Heart left ventricle (tissue), 16 donors: ENCODE measurements around the gene OR52W1. TPM values are rescaled to one million over a fixed set of nuclear protein-coding genes. Genes with fewer than 3 reads are reported as not detected.
A peak's percentile ranks its signal among the peaks of the same experiment; 100 is the strongest.

Source experiments
- ATAC-seq, 4 donors: fragments of 200-7000 bp; cut with Tn5 transposase; one replicate each; pipeline ENCODE4 v1.9.1; 2020 to 2022; ENCODE audit warnings: moderate library complexity in 4 of 4, mild to moderate bottlenecking in 3 of 4, moderate number of reproducible peaks in 1 of 4
- DNase-seq, 5 donors: peaks; one replicate each; pipeline ENCODE4 v3.0.0-alpha.2; 2020
- H3K27ac ChIP-seq, 12 donors: fragments of 200-600 bp; sonication (generic) in 4 of 12; one replicate each; pipeline versions ENCODE4 v1.5.0 to v1.8.0; 2016 to 2022; ENCODE audit warnings: mild to moderate bottlenecking in 2 of 12
- H3K27me3 ChIP-seq, 9 donors: fragments of 200-600 bp; sonication (generic) in 2 of 9; one replicate each; pipeline versions ENCODE4 v1.5.1 to v1.8.0; 2016 to 2022; ENCODE audit warnings: mild to moderate bottlenecking in 3 of 9
- H3K36me3 ChIP-seq, 9 donors: fragments of 200-600 bp; sonication (generic) in 2 of 9; one replicate each; pipeline versions ENCODE4 v1.5.0 to v1.8.0; 2018 to 2022; ENCODE audit warnings: mild to moderate bottlenecking in 2 of 9
- H3K4me1 ChIP-seq, 12 donors: fragments of 200-600 bp; sonication (generic) in 4 of 12; one replicate each; pipeline versions ENCODE4 v1.5.0 to v1.8.0; 2016 to 2022; ENCODE audit warnings: mild to moderate bottlenecking in 3 of 12
- H3K4me3 ChIP-seq, 12 donors: fragments of 200-600 bp; sonication (generic) in 4 of 12; one replicate each; pipeline versions ENCODE4 v1.5.0 to v1.8.0; 2017 to 2022; ENCODE audit warnings: mild to moderate bottlenecking in 9 of 12, moderate library complexity in 4 of 12
- H3K9me3 ChIP-seq, 12 donors: fragments of 200-600 bp; sonication (generic) in 4 of 12; one replicate each; pipeline versions ENCODE4 v1.5.0 to v1.8.0; 2016 to 2022; ENCODE audit warnings: mild to moderate bottlenecking in 1 of 12
- POLR2A ChIP-seq, 2 donors: fragments of 450-650 bp; IDR thresholded peaks; one replicate each; pipeline ENCODE4 v1.6.1; 2017; ENCODE audit warnings: antibody characterized with exemption in 2 of 2, mild to moderate bottlenecking in 2 of 2, moderate library complexity in 2 of 2
- WGBS, 4 donors: extraction: QIAGEN DNeasy Blood & Tissue Kit in 2 of 4; methylation state at CpG; one replicate each; pipeline versions ENCODE4 v1.1.5 to v1.1.7; 2013 to 2018; 5-methylcytosine and 5-hydroxymethylcytosine counted together
- intact Hi-C, 10 donors: fragments of 100-400 bp; cut with DNase I; formaldehyde crosslinking; loops; one replicate each; pipeline versions ENCODE4 v1.11.1 to v1.14.2; 2022
- polyA plus RNA-seq, 2 donors: library from polyadenylated mRNA; stranded (reverse); fragments of 200-250 nt; gene quantifications; one replicate each; pipeline ENCODE4 v1.2.3, GENCODE V29; 2013
- total RNA-seq, 9 donors: library from RNA; depleted of rRNA in 2 of 9; stranded (reverse); fragments of >200 nt in 2 of 9; fragmentation: NEBNext Ultra II Directional in 3 of 9; extraction: Animal tissue kit (Norgen Biotek cat#: 25700) in 3 of 9; gene quantifications; one replicate each; pipeline versions ENCODE4 v1.1.0 to v1.2.4, GENCODE V29; 2016 to 2023
- TF ChIP-seq, protein P1 (sequence below), 12 donors: fragments of 200-600 bp; sonication (generic) in 4 of 12; IDR thresholded peaks; one replicate each; pipeline versions ENCODE4 v1.5.0 to v1.8.0; 2018 to 2022; ENCODE audit warnings: antibody characterized with exemption in 12 of 12, mild to moderate bottlenecking in 5 of 12
- donor health status: ischemic (EF 13 %, LVEDD 7.1; RV severe dilation, severe dysfunction).
- donor health status: healthy with polysubstance abuse.
- donor health status: DM: no; HTN: yes; CAD: no.
- donor health status: DM: no; HTN: no; CAD: no.
- donor health status: ischemic (EF 25% LVEDD 6.9; RV normal size, moderate dysfunction).
- donor health status: ischemic (EF 25% LVEDD 5.7; RV mildly dilated, moderate dysfunction).
- donor health status: healthy.
- donor health status: DM: yes; HTN: yes; CAD: no.
- donor health status: ischemic (EF 35%, LVEDD 5.7; RV mildly dilated, moderate dysfunction).
- donor health status: nonischemic (EF 11% LVEDD 7.7; RV severe dilation, severe dysfunction).
- donor health status: DM: yes; HTN: yes; CAD: no.
- donor health status: PGD.
- donor health status: ischemic (EF 29% LVEDD 5.4; RV normal size, mild dysfunction).
- donor health status: nonischemic (EF 23%, LVEDD 6.1; RV moderate dilation, normal function).

OR52W1 gene
- total and polyA plus RNA-seq, 11 donors, result not detected

DNA sequence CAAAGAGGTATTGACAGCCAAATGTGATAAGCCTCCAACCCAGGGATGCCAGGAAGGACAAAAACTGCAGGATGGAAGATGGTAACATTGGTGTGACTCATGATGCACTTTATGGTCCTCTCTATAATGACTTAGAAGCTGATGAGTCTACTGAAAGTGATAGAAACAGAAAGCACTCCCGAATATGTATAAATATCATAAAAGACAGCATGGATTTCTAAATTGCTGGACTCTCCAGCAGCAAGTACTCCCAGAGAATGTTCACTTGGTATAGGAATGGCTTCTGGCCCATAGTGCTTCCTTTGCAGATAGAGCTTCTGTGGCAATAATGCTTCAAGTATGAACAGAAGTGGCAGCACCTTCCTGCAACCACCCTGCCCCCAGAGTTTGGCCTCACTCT, 28.8 kb upstream of the OR52W1 start, which contains the start of gene OR52B2:
OR52B2 (minus strand) TSS at position 101 of the 400 bp plus-strand sequence; CDS start at position 101, 0 bp downstream.
- intact Hi-C loops, result no loop called here
- 67 to 90% (median 83%) methylated on average over 1 of the region's 1 CpG for WGBS, 4 donors
- ATAC-seq, result no peak

DNA sequence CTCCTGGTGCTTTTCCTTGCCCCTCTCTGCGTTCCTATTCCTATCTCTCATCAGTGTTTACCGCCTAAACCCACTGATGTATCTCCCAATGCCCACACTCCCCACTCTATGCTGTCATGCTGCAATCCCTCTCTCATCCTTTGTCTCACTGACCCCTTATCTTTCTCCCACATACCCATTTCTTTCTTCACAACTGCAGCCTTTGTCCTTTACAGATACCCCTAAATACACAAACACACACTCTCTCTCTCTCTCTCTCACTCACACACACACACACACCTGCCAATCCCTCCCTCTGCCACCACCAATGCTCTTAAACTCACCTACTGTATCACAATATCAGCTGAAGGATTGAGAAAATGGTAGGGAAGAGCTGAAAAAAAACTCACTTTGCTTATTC, 23.6 kb upstream of the OR52W1 start:
- Histone ChIP-seq H3K9me3 (peaks cover 0 to 4% (median 0%) of the 10 kb centered on the region in 12 donors), H3K4me3 (no peak overlapping the region), H3K27ac (no peak overlapping the region), H3K36me3 (no peaks in the 10 kb centered on the region), H3K27me3 (no peaks in the 10 kb centered on the region), H3K4me1 (peaks cover 0 to 12% (median 0%) of the 10 kb centered on the region in 12 donors)
- TF ChIP-seq, protein P1, sequence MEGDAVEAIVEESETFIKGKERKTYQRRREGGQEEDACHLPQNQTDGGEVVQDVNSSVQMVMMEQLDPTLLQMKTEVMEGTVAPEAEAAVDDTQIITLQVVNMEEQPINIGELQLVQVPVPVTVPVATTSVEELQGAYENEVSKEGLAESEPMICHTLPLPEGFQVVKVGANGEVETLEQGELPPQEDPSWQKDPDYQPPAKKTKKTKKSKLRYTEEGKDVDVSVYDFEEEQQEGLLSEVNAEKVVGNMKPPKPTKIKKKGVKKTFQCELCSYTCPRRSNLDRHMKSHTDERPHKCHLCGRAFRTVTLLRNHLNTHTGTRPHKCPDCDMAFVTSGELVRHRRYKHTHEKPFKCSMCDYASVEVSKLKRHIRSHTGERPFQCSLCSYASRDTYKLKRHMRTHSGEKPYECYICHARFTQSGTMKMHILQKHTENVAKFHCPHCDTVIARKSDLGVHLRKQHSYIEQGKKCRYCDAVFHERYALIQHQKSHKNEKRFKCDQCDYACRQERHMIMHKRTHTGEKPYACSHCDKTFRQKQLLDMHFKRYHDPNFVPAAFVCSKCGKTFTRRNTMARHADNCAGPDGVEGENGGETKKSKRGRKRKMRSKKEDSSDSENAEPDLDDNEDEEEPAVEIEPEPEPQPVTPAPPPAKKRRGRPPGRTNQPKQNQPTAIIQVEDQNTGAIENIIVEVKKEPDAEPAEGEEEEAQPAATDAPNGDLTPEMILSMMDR (IDR thresholded peaks at IDR 0.05), result no peak
- no peak for TF ChIP-seq POLR2A (IDR thresholded peaks at IDR 0.05)
- 52 to 58% (median 53%) methylated on average over 2 of the region's 2 CpGs for WGBS, 4 donors
- DNase-seq (no peak), ATAC-seq (no peak)
- intact Hi-C loops, result no loop called here

More for the DNA sequence above, 28.8 kb upstream of the OR52W1 start, which contains the start of gene OR52B2:
- H3K27ac ChIP-seq, result no peak within 1 kb of the TSS
- H3K9me3 ChIP-seq, result peaks cover 0 to 12% (median under 1%) of the 10 kb centered on the region in 12 donors
- H3K36me3 ChIP-seq, result no peaks in the 10 kb centered on the region
- H3K4me3 ChIP-seq, result no peak within 1 kb of the TSS
- no peaks in the 10 kb centered on the region for H3K27me3 ChIP-seq
- no peak for DNase-seq
- no peaks in the 10 kb centered on the region for H3K4me1 ChIP-seq
- TF ChIP-seq, protein P1 (IDR thresholded peaks at IDR 0.05), result no peak
- no peak for TF ChIP-seq POLR2A (IDR thresholded peaks at IDR 0.05)

DNA sequence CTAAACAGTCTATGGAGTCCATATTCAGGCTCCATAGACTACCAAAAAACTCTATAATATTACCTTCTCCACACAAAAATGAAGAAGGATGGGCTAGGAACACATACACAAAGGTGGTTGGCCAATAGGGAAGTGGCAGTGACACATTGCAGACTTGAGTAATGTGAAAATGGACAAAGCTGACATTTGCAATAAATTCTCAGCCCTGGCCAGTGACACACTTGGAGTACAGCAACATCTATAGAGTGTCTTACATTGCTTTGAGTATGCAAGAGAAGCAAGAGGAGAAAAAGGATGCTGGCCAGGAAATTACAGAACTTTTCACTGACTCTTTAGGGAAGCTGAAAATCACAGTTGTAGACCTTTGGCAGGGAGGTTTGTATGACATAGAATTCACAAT, 7.3 kb upstream of the OR52W1 start:
- peak in 1 of 4 donors; percentile 51 for ATAC-seq
- no peaks in the 10 kb centered on the region for H3K27me3 ChIP-seq
- no peaks in the 10 kb centered on the region for H3K9me3 ChIP-seq
- no peaks in the 10 kb centered on the region for H3K4me1 ChIP-seq
- intact Hi-C loops, result no loop called here
- H3K36me3 ChIP-seq, result no peaks in the 10 kb centered on the region
- no peak for DNase-seq
- no peak overlapping the region for H3K27ac ChIP-seq
- no peak for TF ChIP-seq POLR2A (IDR thresholded peaks at IDR 0.05)
- TF ChIP-seq, protein P1 (IDR thresholded peaks at IDR 0.05), result no peak
- no peak overlapping the region for H3K4me3 ChIP-seq

DNA sequence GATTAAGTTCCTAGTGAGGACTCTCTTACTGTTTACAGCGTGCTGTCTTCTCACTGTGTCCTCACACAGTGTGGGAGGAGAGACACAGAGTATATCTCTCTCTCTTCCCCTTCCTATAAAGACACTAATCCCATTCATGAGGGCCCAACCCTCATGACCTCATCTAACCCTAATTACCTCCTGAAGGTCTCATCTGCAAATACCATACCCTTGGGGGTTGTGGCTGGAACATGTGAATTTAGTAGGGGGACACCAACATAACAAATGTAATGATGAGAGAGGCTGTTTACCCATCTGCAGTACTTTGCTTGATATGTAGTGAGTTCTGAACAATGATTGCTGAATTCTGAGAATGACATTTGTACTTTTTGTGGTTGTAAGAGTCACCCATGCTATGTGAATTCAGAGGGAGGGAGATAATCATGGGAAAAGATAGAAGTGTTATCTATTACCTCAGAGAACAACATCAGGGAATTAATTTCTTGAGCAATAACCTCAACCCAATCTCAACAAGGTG, 4.9 kb upstream of the OR52W1 start:
- H3K4me3 ChIP-seq, result no peak overlapping the region
- ATAC-seq, result peak in 1 of 4 donors; percentile 29
- intact Hi-C loops, result no loop called here
- no peaks in the 10 kb centered on the region for H3K4me1 ChIP-seq
- DNase-seq, result no peak
- 53 to 79% (median 69%) methylated on average over 1 of the region's 1 CpG for WGBS, 4 donors
- no peak overlapping the region for H3K27ac ChIP-seq
- no peaks in the 10 kb centered on the region for H3K9me3 ChIP-seq
- TF ChIP-seq, protein P1 (IDR thresholded peaks at IDR 0.05), result no peak
- no peak for TF ChIP-seq POLR2A (IDR thresholded peaks at IDR 0.05)
- H3K36me3 ChIP-seq, result no peaks in the 10 kb centered on the region
- H3K27me3 ChIP-seq, result no peaks in the 10 kb centered on the region
